H1 (cell line): ENCODE results near the gene LRRC4. TPM values are rescaled to one million over a fixed set of nuclear protein-coding genes. Genes with fewer than 3 reads are reported as not detected.

Experiments
- CTCF ChIA-PET: fragments of 300-600 bp; sonication (Branson Sonifier 250); formaldehyde crosslinking; loops from one replicate; lab custom pipeline; 2021; ENCODE audit not compliant: partially characterized antibody; lab: Charles Lee
- POLR2A ChIA-PET: fragments of 300-600 bp; sonication (Branson Sonifier 250); formaldehyde crosslinking; loops from one replicate; lab custom pipeline; 2021; ENCODE audit warnings: inconsistent platforms; ENCODE audit not compliant: partially characterized antibody; lab: Charles Lee
- DNase-seq, 2 experiments: peaks; one replicate each; pipeline versions ENCODE4 v3.0.0 to v3.0.0-alpha.2; 2010 to 2022; ENCODE audit warnings: low spot score in 2 of 2, low read depth in 1 of 2, mixed read lengths in 1 of 2
- FAIRE-seq: peaks from 2 replicates; lab custom pipeline; 2011; peaks lifted over from hg19 to GRCh38; lab: Jason Lieb, UNC
- H2AFZ ChIP-seq: 2 replicates; pipeline ENCODE4 v1.8.1; 2012; ENCODE audit warnings: low read length, inconsistent platforms
- H2AK5ac ChIP-seq: 2 replicates; pipeline ENCODE4 v1.6.1; 2013; ENCODE audit warnings: low read depth, low read length
- H2BK120ac ChIP-seq: replicated peaks from 2 replicates; pipeline ENCODE3; 2013; ENCODE audit warnings: low read depth, low read length, inconsistent platforms
- H2BK12ac ChIP-seq: 2 replicates; pipeline ENCODE4 v1.6.1; 2013; ENCODE audit warnings: low read depth, low read length
- H2BK15ac ChIP-seq: 2 replicates; pipeline ENCODE4 v1.6.1; 2013; ENCODE audit warnings: low read length
- H2BK20ac ChIP-seq: 2 replicates; pipeline ENCODE4 v1.6.1; 2013; ENCODE audit warnings: low read length
- H2BK5ac ChIP-seq: 2 replicates; pipeline ENCODE4 v1.6.1; 2013; ENCODE audit warnings: low read depth, low read length
- H3K14ac ChIP-seq: 2 replicates; pipeline ENCODE4 v1.6.1; 2013; ENCODE audit warnings: inconsistent platforms; ENCODE audit not compliant: insufficient read length
- H3K18ac ChIP-seq: 2 replicates; pipeline ENCODE4 v1.6.1; 2013; ENCODE audit warnings: low read length; ENCODE audit errors: extremely low read depth
- H3K23ac ChIP-seq: 2 replicates; pipeline ENCODE4 v1.6.1; 2013; ENCODE audit warnings: inconsistent platforms; ENCODE audit not compliant: insufficient read length
- H3K23me2 ChIP-seq: 2 replicates; pipeline ENCODE4 v1.6.1; 2013; ENCODE audit warnings: low read depth, low read length
- H3K27ac ChIP-seq: 2 replicates; pipeline ENCODE4 v1.6.1; 2011; ENCODE audit warnings: low read depth, low read length, inconsistent platforms
- H3K27me3 ChIP-seq, 4 experiments: replicated peaks in 1 of 4; 1 replicate in 1 of 4; 2 replicates in 3 of 4; pipeline versions ENCODE4 v1.6.1 to v1.8.1; 2011 to 2013; ENCODE audit warnings: low read length in 3 of 4, mild to moderate bottlenecking in 3 of 4, inconsistent platforms in 2 of 4, mixed read lengths in 2 of 4, moderate library complexity in 1 of 4; ENCODE audit not compliant: control insufficient read depth in 3 of 4, insufficient read depth in 3 of 4; ENCODE audit errors: extremely low read depth in 1 of 4
- H3K36me3 ChIP-seq, 4 experiments: 2 replicates each; pipeline versions ENCODE4 v1.6.1 to v1.8.1; 2011 to 2013; ENCODE audit warnings: mild to moderate bottlenecking in 4 of 4, low read length in 3 of 4, moderate library complexity in 2 of 4, control low read depth in 1 of 4, inconsistent platforms in 1 of 4; ENCODE audit not compliant: insufficient read depth in 4 of 4, control insufficient read depth in 2 of 4
- H3K4ac ChIP-seq: replicated peaks from 2 replicates; pipeline ENCODE3; 2013; ENCODE audit warnings: low read length, low read depth, mixed read lengths, inconsistent platforms; ENCODE audit not compliant: insufficient read length
- H3K4me1 ChIP-seq, 4 experiments: replicated peaks in 1 of 4; 1 replicate in 1 of 4; 2 replicates in 3 of 4; pipeline versions ENCODE4 v1.6.1 to v1.8.1; 2011 to 2013; ENCODE audit warnings: low read length in 3 of 4, inconsistent platforms in 2 of 4, mixed read lengths in 1 of 4; ENCODE audit not compliant: insufficient read depth in 4 of 4, control insufficient read depth in 3 of 4
- H3K4me2 ChIP-seq, 2 experiments: 2 replicates each; pipeline versions ENCODE4 v1.6.1 to v1.8.1; 2011 to 2013; ENCODE audit warnings: low read depth in 2 of 2, low read length in 2 of 2, control low read depth in 1 of 2, inconsistent platforms in 1 of 2, mild to moderate bottlenecking in 1 of 2; ENCODE audit not compliant: insufficient read depth in 1 of 2
- H3K4me3 ChIP-seq, 4 experiments: fragments of 200-600, 300-600 bp in 1 of 4; sonication (generic), shearing (Covaris generic), sonication (Bioruptor Twin) in 1 of 4; 2 replicates each; pipeline versions ENCODE4 v1.5.1 to v1.8.1; 2011 to 2016; ENCODE audit warnings: low read length in 4 of 4, low read depth in 3 of 4, control low read depth in 2 of 4, inconsistent platforms in 2 of 4, mild to moderate bottlenecking in 2 of 4, mixed read lengths in 1 of 4, moderate library complexity in 1 of 4; ENCODE audit not compliant: insufficient read depth in 2 of 4; ENCODE audit errors: extremely low read depth in 1 of 4
- H3K56ac ChIP-seq: replicated peaks from 2 replicates; pipeline ENCODE3; 2013; ENCODE audit warnings: low read depth, mild to moderate bottlenecking, mixed read lengths, low read length, inconsistent platforms; ENCODE audit not compliant: insufficient read length
- H3K79me1 ChIP-seq: 2 replicates; pipeline ENCODE4 v1.6.1; 2013; ENCODE audit warnings: low read depth, low read length, control low read depth
- H3K79me2 ChIP-seq, 2 experiments: 2 replicates each; pipeline versions ENCODE4 v1.6.1 to v1.8.1; 2012 to 2013; ENCODE audit warnings: low read length in 2 of 2, mild to moderate bottlenecking in 2 of 2, inconsistent platforms in 1 of 2; ENCODE audit not compliant: insufficient read depth in 2 of 2, control insufficient read depth in 1 of 2
- H3K9ac ChIP-seq, 4 experiments: replicated peaks in 1 of 4; 1 replicate in 1 of 4; 2 replicates in 3 of 4; pipeline versions ENCODE4 v1.6.1 to v1.8.1; 2011 to 2013; ENCODE audit warnings: low read depth in 3 of 4, low read length in 3 of 4, control low read depth in 2 of 4, mild to moderate bottlenecking in 2 of 4, moderate library complexity in 2 of 4, inconsistent platforms in 1 of 4; ENCODE audit errors: extremely low read depth in 1 of 4
- H3K9me3 ChIP-seq, 2 experiments: 2 replicates each; pipeline versions ENCODE4 v1.6.1 to v1.8.1; 2012 to 2013; ENCODE audit warnings: mild to moderate bottlenecking in 2 of 2, moderate library complexity in 2 of 2, control low read depth in 1 of 2, inconsistent platforms in 1 of 2, low read depth in 1 of 2, low read length in 1 of 2, mixed read lengths in 1 of 2; ENCODE audit not compliant: insufficient read depth in 2 of 2
- H4K20me1 ChIP-seq, 2 experiments: replicated peaks in 1 of 2; 2 replicates each; pipeline versions ENCODE3 to v1.8.1; 2011 to 2013; ENCODE audit warnings: inconsistent platforms in 2 of 2, low read length in 2 of 2, mild to moderate bottlenecking in 1 of 2; ENCODE audit not compliant: insufficient read depth in 2 of 2, control insufficient read depth in 1 of 2
- H4K5ac ChIP-seq: 2 replicates; pipeline ENCODE4 v1.6.1; 2013; ENCODE audit warnings: low read length, low read depth, mixed read lengths, inconsistent platforms; ENCODE audit not compliant: insufficient read length
- H4K8ac ChIP-seq: 2 replicates; pipeline ENCODE4 v1.8.0; 2013; ENCODE audit warnings: mild to moderate bottlenecking, moderate library complexity, low read length, inconsistent platforms; ENCODE audit not compliant: insufficient read depth; ENCODE audit errors: extremely low read depth
- H4K91ac ChIP-seq: replicated peaks from 2 replicates; pipeline ENCODE3; 2013; ENCODE audit warnings: low read length, mixed read lengths, inconsistent platforms; ENCODE audit not compliant: insufficient read length
- KDM1A ChIP-seq: fragments of 200-600, 300-600 bp; sonication (generic); IDR thresholded peaks from 2 replicates; pipeline ENCODE4 v1.7.1; 2016; ENCODE audit warnings: mild to moderate bottlenecking, low read length, borderline replicate concordance
- WGBS, 2 experiments: shearing (Covaris generic) in 1 of 2; methylation state at CpG; one replicate each; pipeline versions ENCODE4 v1.1.6 to v1.1.7; 2013 to 2015; ENCODE audit warnings: low lambda C conversion rate in 2 of 2, mixed read lengths in 2 of 2, inconsistent platforms in 1 of 2, low coverage in 1 of 2, missing lambda C conversion rate in 1 of 2; ENCODE audit not compliant: insufficient replicate concordance in 2 of 2, insufficient coverage in 1 of 2, insufficient read length in 1 of 2; ENCODE audit errors: extremely low coverage in 1 of 2, missing lambda C conversion rate in 1 of 2; 5-methylcytosine and 5-hydroxymethylcytosine counted together
- polyA plus RNA-seq, 7 experiments: library from polyadenylated mRNA; depleted of rRNA in 3 of 7; stranded (reverse) in 5 of 7; unstranded in 2 of 7; fragments of >200 nt in 5 of 7; fragments of 200-250 nt in 2 of 7; gene quantifications; 1 replicate in 5 of 7; 2 replicates in 1 of 7; 4 replicates in 1 of 7; pipeline versions ENCODE4 v1.2.1 to v1.2.3, GENCODE V29; 2011 to 2013; ENCODE audit warnings: missing spikeins in 2 of 7, mixed read lengths in 2 of 7
- total RNA-seq: library from RNA; stranded (reverse); fragmentation: NEBNext Ultra II Directional; extraction: Animal tissue kit (Norgen Biotek cat#: 25700); gene quantifications from 2 replicates; pipeline ENCODE4 v1.2.1, GENCODE V29; 2021

Gene LRRC4
- total and polyA plus RNA-seq, 2 of the 8 experiments (the other 6 are each of a cell fraction or from before 2014, with no cell fraction given) = 13.4 to 16.4 TPM

DNA sequence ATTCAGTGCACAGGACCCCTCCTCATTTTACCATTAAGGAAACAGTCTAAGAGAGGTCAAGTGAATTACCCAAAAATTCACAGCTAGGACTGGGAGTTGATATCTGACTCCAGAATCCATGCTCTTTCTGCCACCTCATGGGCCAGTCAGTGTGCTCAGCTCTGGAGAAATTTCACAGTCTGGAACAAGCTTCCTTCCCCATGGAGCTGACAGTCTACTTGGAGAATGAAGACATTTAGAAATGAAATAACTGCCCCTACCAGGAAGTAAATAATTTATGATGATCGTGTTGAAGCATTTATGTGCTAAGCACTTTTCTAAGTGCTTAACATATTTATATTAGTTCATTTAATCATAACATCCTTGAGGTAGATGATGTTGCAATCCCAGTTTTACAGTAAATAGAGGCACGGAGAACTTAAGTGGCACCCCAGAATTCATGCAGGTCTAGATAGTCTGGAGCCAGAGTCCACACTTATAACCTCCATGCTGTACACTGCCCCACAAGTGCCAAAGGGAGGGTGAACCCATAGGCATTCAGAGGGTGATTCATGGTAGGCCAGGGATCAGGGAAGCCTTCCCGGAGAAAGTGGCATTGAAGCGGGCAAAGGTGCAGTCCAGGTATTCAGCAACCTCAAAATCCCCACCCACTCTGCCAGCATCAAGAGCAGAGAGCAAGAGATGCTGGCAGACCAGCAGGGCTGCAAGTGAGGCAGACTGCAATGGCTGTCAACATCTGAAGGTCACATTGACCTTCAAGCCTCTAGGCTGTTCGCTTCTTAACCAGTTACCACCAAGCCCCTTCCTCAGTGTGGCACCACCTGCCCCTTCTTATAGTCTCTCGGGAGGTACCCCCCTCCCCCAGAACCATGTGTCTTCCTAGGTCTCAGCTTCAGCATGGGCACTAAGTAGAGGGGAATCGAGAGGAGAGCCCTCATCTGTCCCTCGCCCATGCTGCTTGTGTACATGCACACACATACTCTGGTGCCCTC lies 38.4 kb upstream of the LRRC4 start:
- Histone ChIP-seq H3K56ac (no peak overlapping the region), H3K9me3 (no peaks in the 10 kb centered on the region), H2BK15ac (no peak overlapping the region), H4K20me1 (peaks cover 7 to 8% of the 10 kb centered on the region in 2 experiments), H2BK12ac (no peak overlapping the region), H3K4me3 (no peak overlapping the region), H3K9ac (no peak overlapping the region), H3K79me2 (no peaks in the 10 kb centered on the region), H3K4me2 (no peak overlapping the region), H3K4ac (no peak overlapping the region), H3K4me1 (peaks cover 0 to 3% (median under 1%) of the 10 kb centered on the region in 4 experiments; a peak in 3 of 7 replicates), H2BK120ac (no peak overlapping the region), H3K18ac (no peak overlapping the region), H3K14ac (no peak overlapping the region), H4K8ac (no peak overlapping the region; the same call in 1 of the 2 replicates), H4K91ac (no peak overlapping the region), H3K27me3 (no peaks in the 10 kb centered on the region), H2BK20ac (no peak overlapping the region), H3K79me1 (no peaks in the 10 kb centered on the region), H3K36me3 (no peaks in the 10 kb centered on the region), H4K5ac (no peak overlapping the region), H2BK5ac (no peak overlapping the region), H3K27ac (no peak overlapping the region), H2AFZ (no peak overlapping the region), H3K23ac (no peak overlapping the region), H2AK5ac (no peak overlapping the region), H3K23me2 (no peaks in the 10 kb centered on the region)
- CTCF ChIA-PET = interaction anchor here (0.6 to 16.6 kb wide), 15 partner anchors 9 to 404 kb away, joined by 3 to 135 read pairs (median 4); no protein-coding TSS in a partner anchor
- WGBS, 2 experiments = 85% methylated on average over 8 of the region's 8 CpGs; no CpG with 5 or more reads in 1 of the 2 experiments
- DNase-seq (no peak), FAIRE-seq (no peak)
- POLR2A ChIA-PET = interaction anchor here (0.6 kb wide), 1 partner anchor 22 kb away, joined by 4 read pairs; no protein-coding TSS in a partner anchor
- no peak for TF ChIP-seq KDM1A
